Measurements from ENCODE around the gene MROH2B.
"Not testable (repeated sequence)": the region's sequence is repeated elsewhere in the genome, so short reads cannot be mapped to it uniquely, and the experiment has no call there.

Gene MROH2B

GRCh38 chr5:41022600-41022999 lies 48.5 kb downstream of the MROH2B start:
- DNase-seq (ENCODE audit: low read depth in 2 of 2) = not testable (repeated sequence)

- no peak for DNase-seq (ENCODE audit: low read depth in 2 of 2)
Observed at GRCh38 chr5:41012318-41012717, 58.8 kb downstream of the MROH2B start.

- DNase-seq (ENCODE audit: low read depth in 2 of 2) = no peak
Observed at GRCh38 chr5:41010572-41010971, 60.6 kb downstream of the MROH2B start.

- DNase-seq (ENCODE audit: low read depth in 2 of 2) = no peak
Observed at GRCh38 chr5:41009232-41009631, 61.9 kb downstream of the MROH2B start.

- DNase-seq (ENCODE audit: low read depth in 2 of 2) = no peak
Observed at GRCh38 chr5:41004931-41005330, 66.2 kb downstream of the MROH2B start.

- no peak for DNase-seq (ENCODE audit: low read depth in 2 of 2)
Observed at GRCh38 chr5:41003670-41004376, 67.3 kb downstream of the MROH2B start.

- DNase-seq (ENCODE audit: low read depth in 2 of 2) = no peak
Observed at GRCh38 chr5:40999966-41000365, 71.2 kb downstream of the MROH2B start.

- no peak for DNase-seq (ENCODE audit: low read depth in 2 of 2)
Observed at GRCh38 chr5:40999142-40999541, 72.0 kb downstream of the MROH2B start.

GRCh38 chr5:40995801-40996586 lies 75.1 kb downstream of the MROH2B start:
- DNase-seq (ENCODE audit: low read depth in 2 of 2) = no peak

- no peak for DNase-seq (ENCODE audit: low read depth in 2 of 2)
Observed at GRCh38 chr5:40991981-40992559, 79.1 kb downstream of the MROH2B start.

GRCh38 chr5:40991168-40991980 lies 79.8 kb downstream of the MROH2B start:
- no peak for DNase-seq (ENCODE audit: low read depth in 2 of 2)

- no peak for DNase-seq (ENCODE audit: low read depth in 2 of 2)
Observed at GRCh38 chr5:40988746-40989510, 82.2 kb downstream of the MROH2B start.

- DNase-seq (ENCODE audit: low read depth in 2 of 2) = no peak
Observed at GRCh38 chr5:40987349-40987748, 83.8 kb downstream of the MROH2B start.

- no peak for DNase-seq (ENCODE audit: low read depth in 2 of 2)
Observed at GRCh38 chr5:40986666-40987065, 84.5 kb downstream of the MROH2B start.

- DNase-seq (ENCODE audit: low read depth in 2 of 2) = no peak
Observed at GRCh38 chr5:40985501-40985900, 85.6 kb downstream of the MROH2B start.

- no peak for DNase-seq (ENCODE audit: low read depth in 2 of 2)
Observed at GRCh38 chr5:40984884-40985283, 86.3 kb downstream of the MROH2B start.

GRCh38 chr5:40983781-40984180 lies 87.4 kb downstream of the MROH2B start:
- no peak for DNase-seq (ENCODE audit: low read depth in 2 of 2)

- no peak for DNase-seq (ENCODE audit: low read depth in 2 of 2)
Observed at GRCh38 chr5:40981420-40981819, 89.7 kb downstream of the MROH2B start.

- DNase-seq (ENCODE audit: low read depth in 2 of 2) = no peak
Observed at GRCh38 chr5:40976836-40977235, 94.3 kb downstream of the MROH2B start.

- no peak for DNase-seq (ENCODE audit: low read depth in 2 of 2)
Observed at GRCh38 chr5:40976041-40976440, 95.1 kb downstream of the MROH2B start.

GRCh38 chr5:40973364-40974004 lies 97.7 kb downstream of the MROH2B start:
- no peak for DNase-seq (ENCODE audit: low read depth in 2 of 2)

All from activated CD8-positive, alpha-beta memory T cell treated with anti-CD3 and anti-CD28 coated beads for 4 hours (primary cell).